ENCODE data around the gene DAPK1.

The DAPK1 gene

DNA sequence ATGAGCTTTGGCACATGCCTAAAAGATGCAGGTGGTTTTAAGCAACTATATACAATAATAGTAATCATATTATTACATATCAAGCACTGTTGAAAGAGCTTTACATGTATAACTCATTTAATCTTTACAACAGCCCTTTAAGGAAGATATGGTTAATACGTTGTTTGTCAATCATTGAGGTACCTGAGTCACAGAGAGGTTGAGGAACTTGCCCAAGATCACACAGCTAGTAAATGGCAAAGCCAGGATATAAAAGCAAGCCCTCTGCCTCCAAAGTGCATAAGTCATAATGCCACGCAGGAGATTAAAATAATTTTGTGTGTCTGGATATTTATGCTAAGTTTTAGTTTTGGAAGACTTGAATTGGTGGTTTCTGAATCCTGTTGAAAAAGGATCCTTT lies 90.2 kb downstream of the DAPK1 start:
- H3K36me3 Mint-ChIP-seq (ENCODE audit: low read depth): no peaks in the 10 kb centered on the region
- no peaks in the 10 kb centered on the region for H3K9me3 Mint-ChIP-seq
- H3K4me3 Mint-ChIP-seq: no peak overlapping the region
- H3K4me1 Mint-ChIP-seq (ENCODE audit: low read depth): no peaks in the 10 kb centered on the region
- no peak overlapping the region for H3K27ac Mint-ChIP-seq
- no peaks in the 10 kb centered on the region for H3K27me3 Mint-ChIP-seq (ENCODE audit: low read depth)

DNA sequence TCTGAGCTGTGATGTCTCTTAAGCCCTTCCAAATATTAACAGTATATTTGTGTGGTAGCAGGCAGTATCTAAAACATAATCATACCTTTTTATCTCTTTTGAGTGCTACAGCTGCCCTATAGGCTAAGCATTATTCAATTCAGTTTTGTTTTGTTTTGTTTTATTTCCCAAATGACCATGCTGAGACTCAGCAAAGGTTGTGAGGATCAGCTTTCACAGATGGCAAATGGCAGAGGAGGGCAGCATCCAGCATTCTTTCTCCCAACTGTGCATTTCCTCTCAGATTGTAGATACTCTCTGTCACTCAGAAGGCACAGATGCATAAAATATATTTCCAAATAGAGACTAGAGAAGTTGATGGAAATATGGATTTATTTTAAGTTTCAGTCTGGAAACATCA lies 90.7 kb downstream of the DAPK1 start:
- H3K36me3 Mint-ChIP-seq (ENCODE audit: low read depth): no peaks in the 10 kb centered on the region
- H3K4me3 Mint-ChIP-seq: no peak overlapping the region
- no peaks in the 10 kb centered on the region for H3K4me1 Mint-ChIP-seq (ENCODE audit: low read depth)
- no peak overlapping the region for H3K27ac Mint-ChIP-seq
- no peaks in the 10 kb centered on the region for H3K9me3 Mint-ChIP-seq
- no peaks in the 10 kb centered on the region for H3K27me3 Mint-ChIP-seq (ENCODE audit: low read depth)

DNA sequence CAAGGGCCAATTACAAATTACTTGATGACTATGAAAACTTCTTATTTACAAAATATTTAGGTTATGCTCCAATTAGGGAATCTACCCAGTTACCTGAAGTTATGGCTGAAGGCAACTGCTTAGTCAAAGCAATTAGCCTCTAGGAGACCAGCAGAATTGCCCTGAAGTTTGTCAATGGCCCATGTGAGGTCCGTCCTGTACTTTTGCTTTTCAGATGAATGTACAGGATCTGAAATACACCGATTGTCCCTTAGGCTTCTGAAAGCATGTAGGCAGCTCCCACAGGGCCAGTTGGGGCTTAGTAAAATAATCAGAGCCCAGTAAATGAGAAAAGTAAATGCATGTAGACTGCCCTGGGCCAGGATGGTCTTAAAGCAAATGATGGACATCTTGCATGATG lies 93.3 kb downstream of the DAPK1 start:
- no peaks in the 10 kb centered on the region for H3K4me1 Mint-ChIP-seq (ENCODE audit: low read depth)
- H3K9me3 Mint-ChIP-seq: no peaks in the 10 kb centered on the region
- no peaks in the 10 kb centered on the region for H3K36me3 Mint-ChIP-seq (ENCODE audit: low read depth)

DNA sequence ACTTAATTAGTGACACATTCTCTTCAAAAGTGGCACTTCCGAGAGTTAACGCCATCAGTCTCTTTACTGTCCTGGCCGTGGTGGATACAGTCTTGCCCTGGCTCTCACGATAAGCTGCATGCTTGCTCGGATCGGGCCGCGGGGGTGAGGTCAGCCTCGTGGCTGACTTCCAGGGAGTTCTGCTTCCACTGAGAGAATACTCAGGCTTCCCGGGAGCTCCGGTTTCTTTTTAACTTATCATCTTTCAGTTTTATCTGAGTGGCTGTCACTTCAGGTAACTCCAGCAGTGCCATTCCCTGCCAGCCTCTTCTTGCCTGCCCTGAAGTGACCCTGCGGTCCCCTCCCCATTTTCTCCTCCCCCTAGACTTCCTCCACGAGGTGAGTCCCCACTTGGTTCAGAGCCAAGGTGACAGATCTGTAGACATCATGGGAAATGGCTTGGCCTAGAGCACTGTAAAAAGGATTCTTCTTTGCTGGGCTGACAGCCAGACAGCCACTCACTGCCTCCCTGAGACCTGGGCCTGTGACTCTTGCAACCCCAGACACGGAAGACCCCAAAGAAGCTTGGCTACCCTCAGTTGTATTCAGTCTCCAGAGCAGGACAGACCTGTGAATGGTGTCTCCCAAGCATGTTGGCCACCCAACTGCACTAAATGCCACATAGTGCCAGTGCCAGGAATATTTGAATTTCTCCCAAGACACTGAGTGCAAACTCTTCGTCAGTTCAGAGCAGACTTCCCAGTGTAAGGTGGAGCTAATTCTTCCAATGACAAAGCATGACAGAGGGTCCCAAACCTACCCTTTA lies 95.1 kb downstream of the DAPK1 start:
- Mint-ChIP-seq H3K9me3 (no peaks in the 10 kb centered on the region), H3K4me3 (no peak overlapping the region), H3K36me3 (ENCODE audit: low read depth) (no peaks in the 10 kb centered on the region), H3K27me3 (ENCODE audit: low read depth) (no peaks in the 10 kb centered on the region), H3K4me1 (ENCODE audit: low read depth) (no peaks in the 10 kb centered on the region), H3K27ac (no peak overlapping the region)

More for the DNA sequence above, 93.3 kb downstream of the DAPK1 start:
- Mint-ChIP-seq H3K27me3 (ENCODE audit: low read depth) (no peaks in the 10 kb centered on the region), H3K27ac (no peak overlapping the region), H3K4me3 (no peak overlapping the region)

DNA sequence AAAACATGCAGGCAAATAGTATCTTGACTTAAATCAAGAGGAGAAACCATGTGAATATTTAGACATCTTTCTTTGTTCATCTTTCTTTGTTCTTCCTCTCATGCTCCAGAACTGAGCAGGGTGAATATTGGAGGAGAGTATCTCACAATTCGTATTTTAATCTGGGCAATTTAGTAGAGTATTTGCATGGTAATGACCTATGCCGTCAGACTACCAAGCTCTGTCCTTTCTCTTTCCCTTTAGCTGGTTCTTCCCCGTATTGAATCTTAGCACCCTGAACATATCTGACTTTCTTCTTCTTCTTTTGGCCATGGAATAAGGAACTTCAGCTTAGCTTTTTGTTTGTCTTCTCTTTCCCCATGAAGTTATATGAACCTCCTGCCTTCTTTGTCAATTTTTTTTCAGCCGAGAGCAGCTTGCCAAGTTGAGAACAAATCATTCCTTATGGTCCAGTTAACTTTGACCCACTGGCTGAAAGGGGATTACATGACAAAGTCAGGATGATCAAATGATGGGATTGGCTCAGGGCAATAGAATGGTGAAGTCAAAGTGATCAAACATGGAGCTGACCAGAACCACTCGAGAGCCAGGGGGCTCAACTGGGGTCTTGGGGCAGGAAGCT lies 95.8 kb downstream of the DAPK1 start:
- Mint-ChIP-seq H3K27ac (no peak overlapping the region), H3K9me3 (no peaks in the 10 kb centered on the region), H3K27me3 (ENCODE audit: low read depth) (no peaks in the 10 kb centered on the region), H3K36me3 (ENCODE audit: low read depth) (no peaks in the 10 kb centered on the region), H3K4me1 (ENCODE audit: low read depth) (no peaks in the 10 kb centered on the region), H3K4me3 (no peak overlapping the region)

DNA sequence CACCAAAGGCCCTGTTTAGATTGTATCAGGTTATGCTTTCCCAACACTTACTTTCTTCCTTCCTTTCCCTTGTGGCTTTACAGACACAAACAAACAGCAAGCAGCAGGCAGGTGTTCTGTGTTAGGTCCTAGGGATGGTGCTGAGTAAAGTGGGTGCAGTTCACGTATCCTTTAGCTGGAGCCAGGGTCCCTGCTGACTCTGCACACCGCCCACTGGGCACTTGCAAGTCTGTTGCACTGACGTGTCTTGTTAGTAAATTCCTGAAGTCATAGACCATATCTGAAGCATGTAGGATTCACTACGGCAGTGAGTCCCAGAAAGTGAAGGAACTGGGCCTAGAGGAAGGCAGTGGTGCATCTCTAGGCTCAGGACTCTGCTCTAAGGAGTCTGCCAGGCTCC lies 96.5 kb downstream of the DAPK1 start:
- no peaks in the 10 kb centered on the region for H3K9me3 Mint-ChIP-seq
- H3K4me3 Mint-ChIP-seq: no peak overlapping the region
- no peaks in the 10 kb centered on the region for H3K27me3 Mint-ChIP-seq (ENCODE audit: low read depth)
- no peak overlapping the region for H3K27ac Mint-ChIP-seq
- no peaks in the 10 kb centered on the region for H3K36me3 Mint-ChIP-seq (ENCODE audit: low read depth)
- no peaks in the 10 kb centered on the region for H3K4me1 Mint-ChIP-seq (ENCODE audit: low read depth)

DNA sequence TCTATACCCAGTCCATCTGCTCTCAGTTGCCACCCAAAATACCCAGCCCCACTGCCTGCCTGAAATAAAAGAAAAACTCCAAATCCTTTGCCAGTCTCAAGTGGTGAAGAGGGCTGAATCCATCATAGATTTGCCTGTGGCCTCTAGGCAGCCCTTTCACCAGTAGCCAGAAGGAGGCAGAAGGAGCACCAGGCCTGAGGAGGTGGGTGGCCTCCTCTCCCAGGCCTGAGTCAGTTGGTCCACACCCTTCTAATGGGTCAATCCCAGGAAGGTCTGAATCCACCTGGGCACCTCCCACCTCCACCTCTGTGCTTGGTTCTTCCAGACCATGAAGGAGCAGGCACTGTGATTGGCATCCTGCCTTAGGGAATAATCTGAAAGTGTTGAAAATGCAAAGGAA lies 97.0 kb downstream of the DAPK1 start:
- no peak overlapping the region for H3K27ac Mint-ChIP-seq
- H3K27me3 Mint-ChIP-seq (ENCODE audit: low read depth): no peaks in the 10 kb centered on the region
- H3K36me3 Mint-ChIP-seq (ENCODE audit: low read depth): no peaks in the 10 kb centered on the region
- no peaks in the 10 kb centered on the region for H3K4me1 Mint-ChIP-seq (ENCODE audit: low read depth)
- H3K9me3 Mint-ChIP-seq: no peaks in the 10 kb centered on the region
- no peak overlapping the region for H3K4me3 Mint-ChIP-seq

DNA sequence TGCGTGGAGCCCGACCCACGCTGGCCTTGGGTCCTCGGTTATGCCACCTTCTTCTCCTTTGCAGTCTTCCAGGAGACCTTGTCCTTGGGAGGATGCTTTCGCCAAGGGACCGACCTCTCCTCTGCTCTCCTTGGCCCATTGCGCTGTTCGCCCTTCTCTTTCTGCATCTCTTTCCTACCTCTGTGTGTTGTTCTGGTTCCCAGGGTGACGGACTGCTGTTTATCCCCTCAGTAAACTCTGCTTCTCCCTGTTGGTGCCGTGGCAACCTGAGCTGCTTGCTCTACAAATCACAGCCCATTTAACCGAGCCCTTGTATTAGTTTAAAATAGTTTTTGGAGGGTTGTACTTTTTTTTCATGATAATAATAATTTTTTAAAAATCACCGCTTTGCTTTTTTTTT lies 97.9 kb downstream of the DAPK1 start:
- Mint-ChIP-seq H3K36me3 (ENCODE audit: low read depth) (no peaks in the 10 kb centered on the region), H3K4me1 (ENCODE audit: low read depth) (no peaks in the 10 kb centered on the region), H3K9me3 (no peaks in the 10 kb centered on the region), H3K27ac (no peak overlapping the region), H3K27me3 (ENCODE audit: low read depth) (no peaks in the 10 kb centered on the region), H3K4me3 (no peak overlapping the region)

DNA sequence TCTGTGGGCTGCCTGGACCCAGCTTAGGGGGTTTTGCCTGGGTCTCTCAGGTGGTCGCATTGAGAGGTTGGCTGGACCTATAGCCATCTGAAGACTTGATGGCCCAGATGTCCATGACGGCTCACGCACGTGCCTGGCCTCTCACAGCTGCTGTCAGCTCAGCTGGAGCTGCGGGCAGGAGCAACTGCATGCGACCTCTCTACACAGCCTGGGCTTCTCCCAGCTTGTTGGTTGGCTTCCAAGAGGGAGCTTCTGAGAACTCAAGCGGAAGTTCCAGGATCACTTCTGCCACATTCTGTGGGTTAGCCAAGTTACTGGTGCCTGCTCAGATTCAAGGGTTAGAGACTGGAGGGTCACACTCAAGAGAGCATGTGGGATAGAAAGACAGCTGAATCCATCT lies 99.2 kb downstream of the DAPK1 start:
- H3K4me3 Mint-ChIP-seq: no peak overlapping the region
- no peaks in the 10 kb centered on the region for H3K9me3 Mint-ChIP-seq
- H3K27ac Mint-ChIP-seq: no peak overlapping the region
- H3K4me1 Mint-ChIP-seq (ENCODE audit: low read depth): no peaks in the 10 kb centered on the region
- H3K27me3 Mint-ChIP-seq (ENCODE audit: low read depth): no peaks in the 10 kb centered on the region
- no peaks in the 10 kb centered on the region for H3K36me3 Mint-ChIP-seq (ENCODE audit: low read depth)

DNA sequence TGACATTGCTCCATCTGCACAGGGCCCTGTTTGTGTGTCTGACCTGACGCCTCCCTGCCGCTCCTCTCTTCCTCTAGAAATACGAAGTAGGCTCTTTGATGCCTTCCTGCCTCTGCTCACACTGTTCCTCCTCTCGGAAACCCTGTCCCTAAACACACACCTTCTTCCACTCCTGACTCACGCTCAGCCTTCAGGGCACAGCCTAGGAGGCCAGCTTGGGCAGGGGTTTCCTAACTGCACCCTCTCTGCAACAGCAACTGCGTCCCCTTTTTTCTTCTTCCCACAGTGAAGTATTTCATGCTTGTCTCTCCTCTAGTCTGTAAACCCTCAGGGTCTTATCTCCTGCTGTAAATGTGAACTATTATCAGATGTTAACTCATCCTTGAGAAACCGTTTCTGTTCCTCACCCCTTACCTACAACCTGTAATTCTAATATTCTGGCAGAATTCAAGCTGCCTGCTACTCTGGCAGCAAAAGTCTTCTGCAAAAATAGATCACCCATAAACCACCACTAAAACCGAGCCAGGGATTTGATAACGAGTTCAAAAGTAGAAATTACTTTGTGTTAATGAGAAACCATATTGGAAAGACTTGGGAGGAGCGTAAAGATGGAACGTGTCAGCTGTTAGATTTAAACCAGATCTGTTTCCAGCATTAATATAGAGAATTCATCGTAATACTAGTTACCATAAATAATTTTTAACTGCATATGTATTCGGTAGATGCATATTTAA lies 100.2 kb downstream of the DAPK1 start:
- Mint-ChIP-seq H3K9me3 (no peaks in the 10 kb centered on the region), H3K27me3 (ENCODE audit: low read depth) (no peaks in the 10 kb centered on the region), H3K36me3 (ENCODE audit: low read depth) (no peaks in the 10 kb centered on the region), H3K4me3 (no peak overlapping the region), H3K27ac (no peak overlapping the region), H3K4me1 (ENCODE audit: low read depth) (no peaks in the 10 kb centered on the region)

DNA sequence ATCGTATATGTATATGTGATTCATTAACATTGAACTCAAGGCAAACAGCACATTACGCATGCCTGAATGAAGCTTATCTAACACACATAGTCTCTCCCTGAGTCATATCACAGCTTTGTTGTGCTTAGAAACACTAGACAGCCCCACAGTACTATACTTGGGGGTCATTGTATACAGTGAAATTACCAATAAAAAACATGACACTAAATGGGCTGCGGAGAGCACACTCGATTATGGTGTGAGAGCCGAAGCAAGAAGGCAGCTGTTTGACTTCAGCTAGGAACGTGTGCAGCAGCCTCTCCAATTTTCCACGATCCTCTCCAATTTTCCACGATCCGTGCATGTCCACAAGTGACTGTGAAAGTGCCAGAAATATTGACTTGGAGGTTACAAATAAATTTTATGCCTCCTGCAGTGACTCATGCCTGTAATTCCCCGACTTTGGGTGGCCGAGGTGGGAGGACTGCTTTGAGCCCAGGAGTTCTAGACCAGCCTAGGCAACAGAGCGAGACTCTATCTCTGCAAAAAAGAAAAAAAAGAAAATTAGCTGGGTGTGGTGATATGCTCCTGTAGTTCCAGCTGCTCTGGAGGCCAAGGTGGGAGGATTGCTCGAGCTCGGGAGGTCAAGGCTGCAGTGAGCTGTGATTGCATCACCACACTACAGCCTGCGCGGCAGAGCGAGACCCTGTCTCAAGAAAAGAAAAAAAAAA lies 102.4 kb downstream of the DAPK1 start:
- H3K9me3 Mint-ChIP-seq: no peaks in the 10 kb centered on the region
- no peak overlapping the region for H3K27ac Mint-ChIP-seq
- H3K27me3 Mint-ChIP-seq (ENCODE audit: low read depth): peaks cover 9% of the 10 kb centered on the region
- H3K36me3 Mint-ChIP-seq (ENCODE audit: low read depth): no peaks in the 10 kb centered on the region
- H3K4me3 Mint-ChIP-seq: no peak overlapping the region
- no peaks in the 10 kb centered on the region for H3K4me1 Mint-ChIP-seq (ENCODE audit: low read depth)

DNA sequence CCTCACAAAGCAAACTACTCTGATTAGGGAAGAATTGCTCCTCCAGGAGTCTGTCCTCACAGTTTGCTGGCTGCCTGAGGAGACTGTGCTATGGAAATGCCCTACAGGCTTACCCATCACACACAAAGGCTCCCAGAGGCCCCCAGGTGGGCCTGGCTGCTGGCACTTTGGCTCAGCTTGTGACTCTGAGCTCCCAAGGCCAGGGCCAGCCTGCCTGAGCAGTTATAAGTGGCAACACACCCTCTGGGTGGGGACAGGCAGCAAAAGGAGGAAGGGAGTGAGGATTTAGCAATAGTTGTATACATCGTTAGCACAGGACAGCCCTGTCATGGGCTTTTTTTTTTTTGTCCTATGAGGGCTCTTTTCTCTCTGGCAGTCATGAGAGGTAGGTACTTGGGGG lies 103.5 kb downstream of the DAPK1 start:
- no peak overlapping the region for H3K4me3 Mint-ChIP-seq
- H3K36me3 Mint-ChIP-seq (ENCODE audit: low read depth): no peaks in the 10 kb centered on the region
- no peak overlapping the region for H3K27ac Mint-ChIP-seq
- H3K4me1 Mint-ChIP-seq (ENCODE audit: low read depth): no peaks in the 10 kb centered on the region
- H3K9me3 Mint-ChIP-seq: no peaks in the 10 kb centered on the region
- peaks cover 20% of the 10 kb centered on the region for H3K27me3 Mint-ChIP-seq (ENCODE audit: low read depth)

DNA sequence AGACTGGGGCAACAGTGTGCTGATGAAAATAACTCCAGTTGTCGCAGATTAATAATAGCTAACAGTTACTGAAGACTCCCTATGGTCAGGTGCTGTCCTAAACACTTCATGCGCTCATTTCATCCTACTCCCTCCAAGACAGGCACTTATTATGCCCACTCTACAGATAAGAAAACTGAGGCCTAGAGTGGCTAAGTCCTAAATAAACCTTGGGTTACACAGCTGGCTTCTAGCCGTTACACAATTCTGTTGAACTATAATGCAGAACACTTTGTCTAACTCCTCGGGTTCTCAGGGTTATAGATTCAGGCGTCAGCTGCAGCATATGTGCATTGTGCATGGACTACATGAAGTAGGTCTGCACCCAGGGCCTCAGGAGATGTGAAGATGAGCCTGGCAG lies 103.9 kb downstream of the DAPK1 start:
- H3K4me1 Mint-ChIP-seq (ENCODE audit: low read depth): no peaks in the 10 kb centered on the region
- no peak overlapping the region for H3K27ac Mint-ChIP-seq
- H3K4me3 Mint-ChIP-seq: no peak overlapping the region
- H3K9me3 Mint-ChIP-seq: no peaks in the 10 kb centered on the region
- no peaks in the 10 kb centered on the region for H3K36me3 Mint-ChIP-seq (ENCODE audit: low read depth)
- peaks cover 20% of the 10 kb centered on the region for H3K27me3 Mint-ChIP-seq (ENCODE audit: low read depth)

DNA sequence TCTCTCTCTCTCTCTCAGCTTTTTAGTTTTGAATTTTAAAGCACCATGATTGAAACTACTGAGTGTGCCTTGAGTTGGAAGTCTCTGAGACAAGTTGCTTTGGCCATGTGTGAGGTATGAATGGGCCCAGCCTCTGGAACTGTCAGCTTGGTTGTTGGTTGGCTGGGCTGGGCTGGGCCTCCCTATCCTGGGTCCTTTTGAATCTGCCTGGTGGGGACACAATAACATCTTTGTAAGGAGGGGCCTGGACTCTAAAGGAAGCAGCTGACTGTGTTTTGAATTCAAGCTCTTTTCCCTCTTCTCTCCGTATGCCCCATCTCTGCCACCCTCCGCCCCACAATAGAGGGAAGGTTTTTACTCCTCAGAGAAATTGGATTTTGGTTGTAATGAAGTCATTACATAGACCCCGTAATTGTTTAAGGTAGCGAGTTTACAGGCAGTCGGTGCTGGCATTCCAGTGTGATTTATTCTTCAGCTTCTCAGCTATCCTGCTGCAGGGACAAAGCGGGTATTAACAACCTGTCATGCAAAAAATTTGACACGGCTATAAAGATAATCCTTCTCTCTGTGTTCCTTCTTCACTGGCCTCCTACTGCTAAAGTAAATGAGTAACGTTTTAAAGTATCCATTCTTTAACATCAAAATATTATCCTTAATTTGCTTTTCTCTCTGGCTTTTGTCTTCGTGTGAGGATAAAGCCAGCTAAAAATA lies 105.4 kb downstream of the DAPK1 start:
- peaks cover 20% of the 10 kb centered on the region for H3K27me3 Mint-ChIP-seq (ENCODE audit: low read depth)
- no peak overlapping the region for H3K4me3 Mint-ChIP-seq
- H3K9me3 Mint-ChIP-seq: peaks cover 4% of the 10 kb centered on the region
- H3K4me1 Mint-ChIP-seq (ENCODE audit: low read depth): no peaks in the 10 kb centered on the region
- H3K36me3 Mint-ChIP-seq (ENCODE audit: low read depth): no peaks in the 10 kb centered on the region
- no peak overlapping the region for H3K27ac Mint-ChIP-seq
